HG03159 (cell line): ENCODE data around the gene HMCES.
"Not testable (repeated sequence)": the region's sequence is repeated elsewhere in the genome, so short reads cannot be mapped to it uniquely, and the experiment has no call there.

Source experiments
- ATAC-seq: cut with Tn5 transposase; IDR thresholded peaks from one replicate; pipeline ENCODE4 v1.9.1; 2021; ENCODE audit warnings: mild to moderate bottlenecking, moderate library complexity; ENCODE audit not compliant: unreplicated experiment

Gene HMCES

DNA sequence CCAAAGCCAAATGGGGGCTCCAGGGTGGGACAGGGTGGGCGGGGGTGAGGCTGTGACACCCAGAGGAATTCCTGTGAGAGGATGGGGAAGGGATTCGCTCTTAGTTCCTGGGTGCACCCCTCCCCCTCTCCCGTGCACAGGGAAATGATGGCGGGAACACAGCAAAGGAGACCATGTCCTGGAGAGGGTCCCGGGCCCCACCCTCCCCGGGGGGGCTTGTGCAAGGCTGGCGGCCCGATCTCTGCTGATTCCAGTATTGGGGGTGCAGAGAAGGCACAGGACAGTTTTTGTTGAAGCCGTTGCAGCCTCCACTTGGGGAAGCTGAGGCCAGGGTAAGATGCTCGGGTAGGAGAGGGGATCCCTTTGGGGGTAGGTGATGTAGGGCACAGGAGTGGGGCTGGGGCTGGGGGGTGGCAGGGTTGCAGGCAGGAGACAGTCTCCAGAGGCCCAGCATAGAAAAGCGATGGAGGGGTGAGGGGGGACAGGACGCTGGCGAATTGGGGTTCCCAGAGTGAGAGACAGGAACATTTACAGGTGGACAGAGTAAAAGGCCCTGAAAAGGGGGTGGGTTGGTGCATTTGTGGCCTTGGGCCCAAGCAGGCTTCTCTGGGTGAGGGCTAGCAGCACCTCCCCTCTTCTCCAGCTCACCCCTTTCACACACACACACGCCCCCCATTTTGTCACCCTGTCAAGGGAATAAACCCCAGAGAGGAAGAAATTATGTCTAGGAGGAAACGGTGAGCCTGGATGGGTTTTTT lies 38.5 kb downstream of the HMCES start:
- ATAC-seq = no peak

DNA sequence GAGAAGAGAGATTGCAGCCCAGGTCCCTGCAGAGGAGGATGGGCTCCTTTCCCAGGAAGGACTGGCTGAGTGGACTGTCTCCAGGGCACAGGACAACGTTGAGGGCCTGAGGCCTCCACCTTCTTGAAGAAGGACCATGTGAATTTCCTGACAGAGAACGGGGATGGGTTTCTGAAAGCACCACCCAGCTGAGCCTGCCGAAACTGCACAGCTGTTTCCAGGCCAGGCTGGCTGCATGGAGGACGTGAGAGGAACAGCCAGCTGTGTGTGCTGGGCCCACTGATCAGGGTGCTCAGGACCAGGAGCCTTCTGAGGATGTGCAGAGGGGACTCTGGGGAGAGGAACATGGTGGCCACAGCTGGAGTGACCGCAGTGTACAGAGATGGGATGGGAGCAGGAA lies 39.2 kb downstream of the HMCES start:
- no peak for ATAC-seq

DNA sequence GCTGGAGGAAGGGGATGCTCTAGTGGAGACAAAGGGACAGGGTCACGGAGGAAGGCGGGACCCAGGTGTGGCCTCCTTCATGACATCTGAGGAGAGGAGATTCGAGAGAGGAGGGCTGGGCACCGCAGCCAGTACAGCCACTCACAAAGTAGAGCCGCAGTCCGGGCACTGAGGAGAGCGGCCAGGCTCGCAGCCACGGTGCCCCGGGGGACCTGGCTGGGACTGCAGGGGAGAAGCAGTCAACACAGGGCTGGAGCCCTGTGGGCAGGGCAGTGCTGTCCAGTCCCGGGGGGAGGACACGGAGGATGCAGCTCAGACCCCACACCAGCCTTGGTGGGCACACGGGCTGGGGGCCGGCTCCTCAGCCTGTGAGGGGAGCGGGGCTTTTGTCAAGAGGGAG lies 40.3 kb downstream of the HMCES start:
- no peak for ATAC-seq

DNA sequence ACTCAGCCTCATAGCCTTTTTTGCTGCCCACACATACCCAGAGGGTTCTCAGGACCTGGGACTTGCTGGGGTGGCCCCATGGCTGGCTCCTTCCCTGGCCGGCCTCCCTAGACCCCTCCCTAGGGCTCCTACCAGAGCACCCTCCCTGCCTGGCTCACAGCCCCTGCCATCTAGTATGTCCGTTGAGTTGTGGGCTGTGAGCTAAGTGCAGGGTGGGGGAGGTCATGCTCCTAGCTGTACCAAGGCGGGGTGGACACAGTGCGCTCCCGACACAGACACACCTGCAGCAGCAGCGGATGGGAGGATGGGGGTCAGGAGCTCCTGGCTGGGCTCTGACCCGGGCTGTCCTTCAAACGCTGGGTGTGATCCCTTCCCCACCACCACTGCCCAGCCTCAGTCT lies 41.6 kb downstream of the HMCES start:
- ATAC-seq = no peak

DNA sequence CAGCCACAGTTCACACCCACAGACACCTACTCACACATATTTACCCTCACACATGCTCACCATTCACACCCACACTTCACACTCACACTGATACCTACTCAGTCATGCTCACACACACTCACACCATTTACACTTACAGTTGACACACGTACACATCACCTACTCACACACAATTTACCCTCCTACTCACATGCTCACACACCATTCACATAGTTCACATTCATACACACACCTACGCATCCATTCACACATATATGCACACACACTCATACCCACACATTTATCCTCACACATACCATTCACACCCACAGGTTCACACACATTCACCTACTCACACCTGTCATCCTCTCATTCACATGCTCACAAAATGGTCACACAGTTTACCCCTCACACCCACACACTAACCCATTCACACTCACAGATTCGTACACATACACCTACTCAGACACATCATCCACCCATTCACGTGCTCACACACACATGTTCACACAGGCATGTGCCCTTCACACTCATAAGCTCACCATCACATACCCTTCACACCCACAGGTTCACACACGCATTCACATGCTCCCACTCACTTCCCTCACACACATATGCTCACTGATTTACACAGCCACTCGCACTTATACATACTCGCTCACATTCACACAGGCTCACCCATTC lies 42.3 kb downstream of the HMCES start:
- ATAC-seq = no peak

DNA sequence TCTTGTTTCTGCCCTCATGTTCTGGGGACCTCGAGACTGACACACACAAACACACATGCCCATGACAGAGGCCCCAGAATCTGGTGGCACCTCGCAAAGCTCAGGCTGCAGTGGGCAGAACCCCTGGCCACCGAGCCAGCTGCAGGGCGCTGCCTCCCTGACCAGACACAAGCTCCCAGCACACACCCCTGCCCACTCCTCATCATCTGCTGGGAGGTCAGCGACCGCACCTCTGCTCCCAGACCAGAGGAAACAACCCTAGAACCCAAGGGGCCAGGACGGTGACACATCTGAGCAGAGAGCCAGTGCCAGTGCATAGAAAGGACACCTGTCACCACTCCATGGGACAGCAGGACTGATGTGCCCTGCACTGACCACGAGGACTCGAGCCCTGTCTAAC lies 43.2 kb downstream of the HMCES start:
- ATAC-seq = no peak

DNA sequence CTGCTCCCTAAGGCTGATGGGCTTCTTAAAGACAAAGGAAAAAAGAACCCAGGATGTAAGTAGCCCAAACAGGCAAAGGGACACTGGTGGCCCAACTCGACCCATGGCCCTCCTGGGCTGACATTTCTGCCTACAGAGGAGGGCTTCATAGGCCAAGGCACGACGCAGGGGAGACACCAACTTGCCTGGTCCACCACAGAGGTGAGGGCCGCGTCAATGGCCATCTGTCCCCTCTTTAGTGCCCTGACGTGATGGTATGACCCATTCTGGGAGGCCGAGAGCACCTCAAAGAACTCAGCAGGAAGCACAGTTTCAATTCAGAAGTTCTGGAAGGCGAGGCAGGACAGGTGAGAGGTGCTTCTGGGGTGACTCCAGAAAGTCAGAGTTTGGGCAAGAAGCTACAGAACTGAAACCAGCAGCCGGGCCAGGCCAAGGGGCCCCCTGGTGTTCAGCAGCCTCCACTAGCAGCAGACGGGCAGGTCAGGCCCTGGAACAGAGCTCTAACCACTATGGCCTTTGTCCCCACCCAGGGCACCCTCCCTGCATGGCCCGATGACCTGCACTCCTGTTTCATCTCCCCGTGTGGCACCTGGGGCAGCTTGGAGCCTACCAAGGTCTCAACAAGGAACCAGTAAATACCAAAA lies 45.1 kb downstream of the HMCES start:
- no peak for ATAC-seq

DNA sequence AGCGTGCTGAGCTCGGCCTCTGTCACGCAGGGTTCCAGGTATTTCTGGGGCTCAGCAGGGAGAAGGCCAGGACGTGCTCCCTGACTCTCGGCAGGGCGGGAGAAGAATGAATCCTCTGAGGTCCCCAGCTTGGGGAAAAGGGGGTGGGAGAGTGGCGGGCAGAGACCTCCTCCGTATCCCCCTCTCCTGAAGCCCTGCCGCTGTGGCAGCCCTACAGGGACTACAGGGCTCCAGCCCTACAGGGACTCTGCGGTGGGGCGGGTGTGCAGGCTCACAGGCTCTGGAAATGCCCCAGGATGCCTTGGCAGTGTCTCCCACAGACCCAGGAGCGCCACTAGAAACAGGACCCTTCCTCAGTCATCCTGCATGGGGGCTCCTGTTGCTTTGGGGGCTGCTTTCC lies 46.2 kb downstream of the HMCES start:
- no peak for ATAC-seq

DNA sequence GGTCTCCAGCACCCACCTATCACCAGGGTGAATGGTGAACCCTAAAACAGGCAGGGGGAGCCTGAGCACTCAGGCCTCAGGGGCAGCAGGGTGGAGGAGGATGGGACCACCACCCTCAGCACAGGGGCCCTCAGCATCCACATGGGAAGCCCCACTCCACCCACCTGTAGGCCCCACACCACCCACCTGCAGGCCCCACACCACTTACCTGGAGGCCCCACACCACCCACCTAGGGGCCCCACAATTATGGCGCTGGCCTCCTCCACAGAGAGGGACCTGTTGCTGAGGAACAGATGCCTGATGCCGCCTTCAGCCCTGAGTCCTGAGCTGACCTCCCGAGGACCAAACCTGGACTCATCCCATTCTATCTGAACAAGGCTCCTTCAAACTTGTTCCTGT lies 46.7 kb downstream of the HMCES start:
- ATAC-seq = no peak

DNA sequence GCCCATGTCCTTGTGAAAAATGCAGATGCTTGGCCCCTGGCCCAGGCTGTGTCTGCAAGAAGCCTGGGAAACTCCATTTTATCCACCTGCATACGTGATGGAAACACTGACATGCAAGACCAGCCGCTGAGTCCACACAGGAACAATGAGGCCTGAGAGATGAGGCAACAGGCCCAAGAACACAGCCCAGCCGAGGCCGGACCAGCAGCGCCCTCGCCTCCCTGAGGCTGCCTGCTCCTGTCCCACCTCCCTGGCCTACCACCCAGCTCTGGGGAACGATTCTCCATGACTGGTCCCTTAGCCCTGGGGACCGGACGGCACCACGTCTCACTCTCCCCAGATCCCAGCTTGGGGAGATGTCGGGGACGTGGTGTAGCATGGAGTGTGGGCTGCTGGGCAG lies 47.5 kb downstream of the HMCES start:
- ATAC-seq = no peak

DNA sequence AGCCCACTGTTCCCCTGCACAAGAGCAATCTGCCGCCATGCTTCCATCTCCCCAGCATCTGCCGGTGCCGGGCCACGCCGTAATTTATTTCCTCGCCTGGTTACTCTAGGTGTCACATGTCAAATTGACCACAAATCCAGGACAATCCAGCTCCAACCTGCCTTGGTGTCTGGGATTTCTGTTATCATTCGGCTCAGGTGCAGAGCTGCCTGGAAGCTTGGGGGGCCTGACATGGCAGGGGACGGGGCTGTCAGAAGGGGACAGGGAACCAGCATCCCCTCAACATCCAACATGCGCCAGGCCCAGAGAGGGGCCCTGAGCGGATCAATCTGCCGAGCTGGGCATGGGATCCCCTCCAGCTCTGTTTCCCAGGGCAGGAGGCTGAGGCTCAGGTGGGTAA lies 47.9 kb downstream of the HMCES start:
- ATAC-seq = no peak

DNA sequence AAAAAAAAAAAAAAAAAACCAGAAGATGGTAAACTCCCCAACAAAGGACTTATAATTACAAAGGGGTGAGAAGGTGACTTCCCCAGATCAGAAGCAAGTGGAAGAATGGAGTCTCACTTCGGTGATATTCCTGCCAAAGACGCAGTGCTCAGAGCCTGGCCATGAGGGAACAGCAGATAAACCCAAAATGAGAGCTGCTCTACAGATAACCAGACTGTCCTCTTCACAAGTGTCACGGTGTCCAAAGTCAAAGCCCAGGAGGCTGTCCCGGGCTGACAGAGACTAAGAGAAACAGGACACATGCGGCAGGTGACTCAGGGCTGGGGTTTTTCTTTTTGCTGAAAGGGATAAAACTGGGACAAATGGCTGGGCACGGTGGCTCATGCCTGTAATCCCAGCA lies 48.8 kb downstream of the HMCES start:
- ATAC-seq = no peak

DNA sequence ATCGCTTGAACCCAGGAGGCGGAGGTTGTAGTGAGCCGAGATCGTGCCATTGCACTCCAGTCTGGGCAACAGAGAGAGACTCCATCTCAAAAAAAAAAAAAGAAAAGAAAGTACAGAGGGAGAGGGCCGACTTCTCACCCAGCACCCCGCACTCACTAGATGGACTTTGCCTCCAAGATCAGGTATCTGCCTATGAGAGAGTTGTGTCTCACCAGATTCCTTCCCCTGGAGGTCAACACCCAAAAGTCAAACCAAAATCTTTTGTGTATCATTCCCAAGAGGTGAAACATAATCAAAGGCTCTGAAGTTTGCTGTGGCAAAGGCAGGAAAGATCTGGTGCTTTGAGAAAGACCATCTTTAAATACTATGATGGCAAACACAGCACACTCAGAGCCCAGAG lies 51.2 kb downstream of the HMCES start:
- ATAC-seq = no peak

DNA sequence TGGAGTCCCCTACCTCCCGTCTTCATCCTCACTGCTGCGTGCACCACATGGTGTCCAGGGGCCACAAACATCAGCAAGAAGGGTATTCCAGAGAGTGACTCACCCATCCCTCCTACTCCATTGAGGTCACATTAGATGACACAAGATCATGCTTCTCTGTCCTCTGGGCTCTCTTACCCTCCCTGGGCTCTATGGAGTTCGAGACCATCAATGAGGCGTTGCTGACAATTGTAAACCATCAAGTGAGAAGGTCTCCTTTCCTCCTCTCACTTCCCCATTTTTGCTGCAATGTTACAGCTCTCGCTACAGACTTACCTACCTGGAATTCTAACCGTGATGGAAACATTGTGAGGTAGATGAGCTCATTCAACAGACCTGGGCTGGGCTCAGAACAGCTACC lies 51.7 kb downstream of the HMCES start:
- ATAC-seq = no peak

DNA sequence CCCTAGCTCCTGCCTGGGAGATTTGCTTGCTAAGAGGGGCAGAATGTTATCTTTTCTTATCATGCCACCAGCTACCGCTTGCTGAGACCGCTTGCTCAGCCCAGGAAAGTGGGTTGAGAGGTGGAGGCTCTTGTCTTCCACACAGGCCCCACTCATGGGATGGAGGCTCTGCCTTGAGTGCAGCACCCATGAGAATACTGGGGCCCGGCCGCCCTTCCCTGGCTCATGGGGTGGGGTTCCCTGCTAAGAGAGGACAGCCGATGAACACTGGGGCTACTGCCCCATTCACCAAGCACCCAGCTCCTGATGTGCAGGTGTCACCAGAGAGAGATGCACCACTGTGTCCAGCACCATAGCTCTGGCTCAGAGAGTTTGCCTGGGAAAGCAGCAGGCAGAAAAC lies 55.2 kb downstream of the HMCES start:
- no peak for ATAC-seq

DNA sequence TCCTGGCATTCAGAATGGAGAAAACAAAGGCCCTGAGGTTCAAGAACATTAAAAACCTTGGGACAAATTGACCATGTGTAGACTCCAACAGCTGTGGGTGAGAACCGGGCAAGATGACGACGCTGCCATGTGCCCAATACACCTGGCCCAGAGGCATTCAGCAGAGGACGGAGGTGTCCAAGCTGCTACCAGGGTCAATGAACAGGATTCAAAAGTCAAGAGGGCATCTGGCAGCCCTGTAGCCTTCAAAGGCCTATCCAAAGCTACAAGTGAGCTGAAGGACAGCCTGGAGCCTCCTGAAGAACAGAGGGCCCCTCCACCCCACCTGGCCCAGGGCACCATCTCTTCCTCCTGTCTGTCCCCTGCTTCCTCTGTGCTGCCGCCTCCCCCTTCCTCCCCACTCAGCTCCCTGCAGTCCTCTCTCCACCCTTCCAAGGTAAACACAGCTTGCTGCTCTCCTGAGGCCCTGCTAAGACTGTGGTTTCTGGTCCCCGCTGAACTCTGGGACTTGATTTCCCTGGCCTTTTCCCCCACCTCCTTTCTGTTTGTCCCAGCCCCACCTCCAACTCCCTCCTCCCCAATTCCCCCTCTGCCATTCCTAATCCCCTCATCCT lies 57.5 kb downstream of the HMCES start:
- ATAC-seq = no peak

DNA sequence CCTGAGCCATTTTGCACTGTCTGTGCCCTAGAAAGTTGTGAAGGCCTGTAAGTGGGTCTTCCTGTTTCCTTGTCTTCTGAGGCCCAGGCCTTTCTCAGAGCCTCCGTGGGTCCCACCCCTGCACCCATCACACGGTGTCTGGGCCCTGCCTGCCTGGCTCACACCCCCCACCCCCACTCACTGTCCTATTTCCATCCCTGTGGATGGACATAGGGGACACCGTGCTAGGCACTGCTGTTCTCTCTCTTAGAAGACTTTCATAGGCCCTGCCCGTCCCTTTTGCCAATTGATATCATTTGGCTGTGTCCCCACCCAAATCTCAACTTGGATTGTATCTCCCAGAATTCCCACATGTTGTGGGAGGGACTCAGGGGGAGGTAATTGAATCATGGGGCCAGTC lies 59.0 kb downstream of the HMCES start:
- not testable (repeated sequence) for ATAC-seq

DNA sequence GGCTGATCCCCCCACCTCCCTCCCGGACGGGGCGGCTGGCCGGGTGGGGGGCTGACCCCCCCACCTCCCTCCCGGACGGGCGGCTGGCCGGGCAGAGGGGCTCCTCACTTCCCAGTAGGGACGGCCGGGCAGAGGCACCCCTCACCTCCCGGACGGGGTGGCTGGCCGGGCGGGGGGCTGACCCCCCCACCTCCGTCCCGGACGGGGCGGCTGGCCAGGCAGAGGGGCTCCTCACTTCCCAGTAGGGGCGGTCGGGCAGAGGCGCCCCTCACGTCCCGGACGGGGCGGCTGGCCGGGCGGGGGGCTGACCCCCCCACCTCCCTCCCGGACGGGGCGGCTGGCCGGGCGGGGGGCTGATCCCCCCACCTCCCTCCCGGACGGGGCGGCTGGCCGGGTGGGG lies 60.5 kb downstream of the HMCES start:
- not testable (repeated sequence) for ATAC-seq

DNA sequence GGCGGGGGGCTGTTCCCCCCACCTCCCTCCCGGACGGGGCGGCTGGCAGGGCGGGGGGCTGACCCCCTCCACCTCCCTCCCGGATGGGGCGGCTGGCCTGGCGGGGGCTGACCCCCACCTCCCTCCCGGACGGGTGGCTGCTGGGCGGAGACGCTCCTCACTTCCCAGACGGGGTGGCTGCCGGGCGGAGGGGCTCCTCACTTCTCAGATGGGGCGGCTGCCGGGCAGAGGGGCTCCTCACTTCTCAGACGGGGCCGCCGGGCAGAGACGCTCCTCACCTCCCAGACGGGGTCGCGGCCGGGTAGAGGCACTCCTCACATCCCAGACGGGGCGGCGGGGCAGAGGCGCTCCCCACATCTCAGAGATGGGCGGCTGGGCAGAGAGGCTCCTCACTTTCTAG lies 61.2 kb downstream of the HMCES start:
- ATAC-seq = not testable (repeated sequence)

DNA sequence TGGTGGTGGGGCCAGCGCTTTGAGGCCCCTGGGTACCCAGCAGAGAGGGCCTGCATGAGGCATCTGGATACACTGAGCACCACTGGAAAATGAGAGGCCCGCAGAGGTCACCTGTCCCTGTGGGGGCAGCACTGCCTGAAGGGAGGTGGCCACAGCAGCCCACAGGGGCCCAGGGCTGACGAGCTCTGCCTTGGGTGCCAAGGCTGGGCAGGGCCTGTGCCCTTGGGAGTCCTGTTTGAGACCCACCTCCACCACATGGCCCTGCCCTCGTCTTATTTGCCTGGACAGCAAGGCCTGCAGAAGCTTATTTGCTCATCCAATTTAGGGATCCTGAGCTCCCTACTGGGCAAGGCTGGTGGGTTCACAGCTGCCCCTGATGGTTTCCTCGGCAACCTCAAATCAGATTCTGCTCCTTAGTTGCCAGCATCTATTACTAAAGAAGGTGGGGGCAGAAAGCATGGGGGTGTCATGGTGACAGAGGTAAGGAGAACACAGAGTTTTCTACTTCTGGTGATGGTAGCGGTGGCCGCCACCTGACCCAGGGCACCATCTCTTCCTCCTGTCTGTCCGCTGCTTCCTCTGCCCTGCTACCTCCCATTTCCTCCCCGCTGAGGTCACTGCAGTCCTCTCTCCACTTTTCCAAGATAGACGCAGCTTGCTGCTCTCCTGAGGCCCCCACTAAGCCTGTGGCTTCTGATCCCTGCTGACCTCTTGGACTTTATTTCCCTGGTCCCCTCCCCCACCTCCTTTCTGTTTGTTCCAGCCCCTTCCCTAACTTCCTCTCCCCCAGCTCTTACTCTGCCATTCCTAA lies 62.9 kb downstream of the HMCES start:
- ATAC-seq = no peak
